ENCODE measurements around the gene EME1. TPM values are rescaled to one million over a fixed set of nuclear protein-coding genes. Genes with fewer than 3 reads are reported as not detected.

Gene EME1
- total and polyA plus RNA-seq, 2 of the 8 experiments (the other 6 are each of a cell fraction or from before 2014, with no cell fraction given): 13.9 to 16.3 TPM

- no peak for TF ChIP-seq JUND (IDR thresholded peaks at IDR 0.05; ENCODE audit: low read length)
- TF ChIP-seq ZNF274 (IDR thresholded peaks at IDR 0.05; ENCODE audit: borderline replicate concordance, extremely low read depth, low read length): no peak
- no peak for TF ChIP-seq CHD1 (IDR thresholded peaks at IDR 0.05; ENCODE audit: low read depth, low read length)
- TF ChIP-seq SP2 (IDR thresholded peaks at IDR 0.05; ENCODE audit: low read length): no peak
- no peak for TF ChIP-seq POLR2AphosphoS5 (IDR thresholded peaks at IDR 0.05; ENCODE audit: low read depth, low read length)
- TF ChIP-seq FOSL1 (IDR thresholded peaks at IDR 0.05; ENCODE audit: insufficient read depth, low read depth, low read length): no peak
- no peak for TF ChIP-seq RBBP5 (IDR thresholded peaks at IDR 0.05; ENCODE audit: borderline replicate concordance, low read depth, low read length)
- no peak for TF ChIP-seq EZH2 (IDR thresholded peaks at IDR 0.05; ENCODE audit: low read depth, low read length, severe bottlenecking)
- peak; percentile 82 for TF ChIP-seq USF2 (IDR thresholded peaks at IDR 0.05; ENCODE audit: low read length)
- TF ChIP-seq KDM1A (IDR thresholded peaks at IDR 0.05; ENCODE audit: borderline replicate concordance, low read length): no peak
- TF ChIP-seq SP4 (IDR thresholded peaks at IDR 0.05; ENCODE audit: low read length): no peak
- no peak for TF ChIP-seq SIN3A (conservative IDR thresholded peaks at IDR 0.05 in 1 of 2, IDR thresholded peaks at IDR 0.05 in 1 of 2; ENCODE audit: low read depth in 1 of 2, low read length in 2 of 2)
- TF ChIP-seq SAP30 (IDR thresholded peaks at IDR 0.05; ENCODE audit: insufficient read depth, insufficient replicate concordance, low read length): no peak
- TF ChIP-seq CTCF (IDR thresholded peaks at IDR 0.05; ENCODE audit: control extremely low read depth in 1 of 3, insufficient read depth in 1 of 3, low read depth in 1 of 3, low read length in 3 of 3): no peak
- no peak for TF ChIP-seq TEAD4 (IDR thresholded peaks at IDR 0.05; ENCODE audit: low read depth, low read length)
- TF ChIP-seq TAF1 (IDR thresholded peaks at IDR 0.05; ENCODE audit: low read depth, low read length): 0 out of 2 replicates have a peak, but pooled peaks have one; percentile 25
- TF ChIP-seq ATF2 (IDR thresholded peaks at IDR 0.05; ENCODE audit: low read length): no peak
- no peak for TF ChIP-seq HDAC6 (IDR thresholded peaks at IDR 0.05; ENCODE audit: low read depth, low read length)
- no peak for TF ChIP-seq SRF (IDR thresholded peaks at IDR 0.05; ENCODE audit: low read depth, low read length)
These were observed 52.8 kb downstream of the EME1 start, which contains the start of gene ACSF2 (continued) for GRCh38 chr17:50425682-50426471.

Data from H1 (cell line).